B cell (primary cell): ENCODE results near the gene TPI1. TPM values are rescaled to one million over a fixed set of nuclear protein-coding genes. Genes with fewer than 3 reads are reported as not detected.
A peak's percentile ranks its signal among the peaks of the same experiment; 100 is the strongest.

Source experiments
- ATAC-seq: fragments of 200-7000 bp; cut with Tn5 transposase; one replicate; pipeline ENCODE4 v1.10.0; 2021; ENCODE audit warnings: low read depth, mild to moderate bottlenecking, moderate number of reproducible peaks, moderate library complexity
- CTCF ChIA-PET: fragments of 350-600 bp; sonication (Branson Sonifier 250); formaldehyde crosslinking; loops from one replicate; lab custom pipeline; 2021; ENCODE audit warnings: antibody characterized with exemption, inconsistent platforms; lab: Charles Lee
- POLR2A ChIA-PET: fragments of 350-600 bp; sonication (Branson Sonifier 250); formaldehyde crosslinking; loops from one replicate; lab custom pipeline; 2021; ENCODE audit warnings: antibody characterized with exemption; lab: Charles Lee
- DNase-seq: peaks from one replicate; pipeline ENCODE4 v3.0.0; 2013
- H2AFZ ChIP-seq: 2 replicates; pipeline ENCODE4 v1.6.1; 2012; ENCODE audit warnings: mild to moderate bottlenecking, low read depth, low read length; ENCODE audit not compliant: insufficient read depth, poor library complexity, severe bottlenecking
- H3K27ac ChIP-seq, 2 donors: 1 replicate in 1 of 2; 2 replicates in 1 of 2; pipeline ENCODE4 v1.5.1; 2012 to 2013; ENCODE audit warnings: low read length in 2 of 2, mild to moderate bottlenecking in 2 of 2, moderate library complexity in 1 of 2
- H3K27me3 ChIP-seq, 4 experiments: fragments of 200-600 bp in 1 of 4; sonication (generic) in 1 of 4; replicated peaks in 1 of 4; 1 replicate in 2 of 4; 2 replicates in 2 of 4; pipeline versions ENCODE4 v1.6.1 to v1.7.0; 2013 to 2016; ENCODE audit warnings: low read length in 3 of 4, mild to moderate bottlenecking in 2 of 4, mixed read lengths in 1 of 4, moderate library complexity in 1 of 4; ENCODE audit not compliant: insufficient read depth in 4 of 4, control insufficient read depth in 3 of 4; ENCODE audit errors: control extremely low read depth in 1 of 4
- H3K36me3 ChIP-seq, 2 experiments: replicated peaks in 1 of 2; 1 replicate in 1 of 2; 2 replicates in 1 of 2; pipeline versions ENCODE4 v1.6.1 to v1.7.1; 2013; ENCODE audit warnings: low read length in 1 of 2; ENCODE audit not compliant: insufficient read depth in 2 of 2, control insufficient read depth in 1 of 2; ENCODE audit errors: control extremely low read depth in 1 of 2, extremely low read depth in 1 of 2
- H3K4me1 ChIP-seq, 2 donors: fragments of 200-600 bp in 1 of 2; sonication (generic) in 1 of 2; 1 replicate in 1 of 2; 2 replicates in 1 of 2; pipeline versions ENCODE4 v1.5.1 to v1.6.1; 2013 to 2017; ENCODE audit warnings: low read length in 2 of 2; ENCODE audit not compliant: control insufficient read depth in 2 of 2, insufficient read depth in 2 of 2
- H3K4me2 ChIP-seq: replicated peaks from 2 replicates; pipeline ENCODE3; 2012; ENCODE audit warnings: mild to moderate bottlenecking, low read depth, low read length; ENCODE audit not compliant: poor library complexity, severe bottlenecking
- H3K4me3 ChIP-seq, 5 experiments: fragments of 200-600 bp in 1 of 5; sonication (generic) in 1 of 5; 1 replicate in 3 of 5; 2 replicates in 2 of 5; pipeline versions ENCODE4 v1.5.1 to v1.7.0; 2011 to 2016; ENCODE audit warnings: low read length in 4 of 5, mild to moderate bottlenecking in 4 of 5, low read depth in 2 of 5, control low read depth in 1 of 5, moderate library complexity in 1 of 5; ENCODE audit not compliant: insufficient read depth in 1 of 5; ENCODE audit errors: control extremely low read depth in 1 of 5, extremely low read depth in 1 of 5
- H3K79me2 ChIP-seq: fragments of 200-600 bp; sonication (generic); one replicate; pipeline ENCODE4 v1.6.0; 2016; ENCODE audit warnings: low read length; ENCODE audit not compliant: control insufficient read depth, insufficient read depth
- H3K9ac ChIP-seq: fragments of 200-600 bp; sonication (generic); 2 replicates; pipeline ENCODE4 v1.6.1; 2017; ENCODE audit warnings: mild to moderate bottlenecking, low read length, moderate library complexity
- H3K9me3 ChIP-seq, 3 donors: one replicate each; pipeline versions ENCODE4 v1.6.1 to v1.7.1; 2013; ENCODE audit warnings: low read length in 2 of 3; ENCODE audit not compliant: control insufficient read depth in 2 of 3, insufficient read depth in 1 of 3; ENCODE audit errors: control extremely low read depth in 1 of 3
- H4K20me1 ChIP-seq: 2 replicates; pipeline ENCODE4 v1.6.0; 2012; ENCODE audit warnings: mild to moderate bottlenecking, low read length; ENCODE audit not compliant: insufficient read depth, control insufficient read depth, poor library complexity, severe bottlenecking
- H3K27ac Mint-ChIP-seq: one replicate; pipeline ENCODE4 v1.8.0; 2021; ENCODE audit warnings: mixed read lengths
- H3K27me3 Mint-ChIP-seq: one replicate; pipeline ENCODE4 v1.8.0; 2021; ENCODE audit warnings: mixed read lengths
- H3K4me1 Mint-ChIP-seq: one replicate; pipeline ENCODE4 v1.8.0; 2021; ENCODE audit warnings: mixed read lengths
- H3K4me3 Mint-ChIP-seq: one replicate; pipeline ENCODE4 v1.8.0; 2021; ENCODE audit warnings: mixed read lengths
- H3K9me3 Mint-ChIP-seq: one replicate; pipeline ENCODE4 v1.8.0; 2022; ENCODE audit warnings: mixed read lengths; ENCODE audit not compliant: insufficient read depth
- EZH2 ChIP-seq: IDR thresholded peaks from 2 replicates; pipeline ENCODE4 v1.6.1; 2012; ENCODE audit warnings: borderline replicate concordance, low read depth, mild to moderate bottlenecking, moderate library complexity, low read length; ENCODE audit not compliant: insufficient read depth, poor library complexity, severe bottlenecking
- WGBS: methylation state at CpG from one replicate; pipeline ENCODE4 v1.1.5; 2013; ENCODE audit warnings: missing lambda C conversion rate; ENCODE audit not compliant: insufficient coverage; 5-methylcytosine and 5-hydroxymethylcytosine counted together
- intact Hi-C: fragments of 100-400 bp; cut with micrococcal nuclease; formaldehyde crosslinking; loops from one replicate; pipeline ENCODE4 v1.10.0; 2022
- polyA plus RNA-seq: library from polyadenylated mRNA; depleted of rRNA; stranded (reverse); fragments of >200 nt; gene quantifications from 2 replicates; pipeline ENCODE4 v1.2.3, GENCODE V29; 2012
- total RNA-seq, 2 donors: library from RNA; stranded (reverse); fragments of 120-200 nt in 1 of 2; gene quantifications; 1 replicate in 1 of 2; 2 replicates in 1 of 2; pipeline versions ENCODE4 v1.2.3 to v1.2.4, GENCODE V29; 2013 to 2022
- TF ChIP-seq, protein P1 (sequence below): fragments of 200-600 bp; IDR thresholded peaks from one replicate; pipeline ENCODE4 v1.8.0; 2022; ENCODE audit warnings: antibody characterized with exemption, mild to moderate bottlenecking

The TPI1 gene
- total and polyA plus RNA-seq, 2 donors (not counting 1 experiment from before 2014, with no cell fraction given) = 181 to 187 TPM

DNA sequence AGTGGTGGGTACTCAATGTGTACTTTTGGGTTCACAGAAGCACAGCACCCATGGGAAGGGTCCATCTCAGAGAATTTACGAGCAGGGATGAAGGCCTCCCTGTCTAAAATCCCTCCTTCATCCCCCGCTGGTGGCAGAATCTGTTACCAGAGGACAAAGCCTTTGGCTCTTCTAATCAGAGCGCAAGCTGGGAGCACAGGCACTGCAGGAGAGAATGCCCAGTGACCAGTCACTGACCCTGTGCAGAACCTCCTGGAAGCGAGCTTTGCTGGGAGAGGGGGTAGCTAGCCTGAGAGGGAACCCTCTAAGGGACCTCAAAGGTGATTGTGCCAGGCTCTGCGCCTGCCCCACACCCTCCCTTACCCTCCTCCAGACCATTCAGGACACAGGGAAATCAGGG is 47.2 kb upstream of the TPI1 start:
- H3K4me2 ChIP-seq = no peak overlapping the region
- ChIA-PET CTCF (no interaction called here), POLR2A (no interaction called here)
- H4K20me1 ChIP-seq = no peaks in the 10 kb centered on the region
- no peak for DNase-seq
- no peak overlapping the region for H3K4me3 ChIP-seq
- no peak overlapping the region for H3K9ac ChIP-seq
- Mint-ChIP-seq H3K4me1 (peaks cover 10% of the 10 kb centered on the region), H3K9me3 (no peaks in the 10 kb centered on the region), H3K4me3 (no peak overlapping the region), H3K27ac (no peak overlapping the region), H3K27me3 (peaks cover 58% of the 10 kb centered on the region)
- ATAC-seq = no peak
- TF ChIP-seq, protein P1, sequence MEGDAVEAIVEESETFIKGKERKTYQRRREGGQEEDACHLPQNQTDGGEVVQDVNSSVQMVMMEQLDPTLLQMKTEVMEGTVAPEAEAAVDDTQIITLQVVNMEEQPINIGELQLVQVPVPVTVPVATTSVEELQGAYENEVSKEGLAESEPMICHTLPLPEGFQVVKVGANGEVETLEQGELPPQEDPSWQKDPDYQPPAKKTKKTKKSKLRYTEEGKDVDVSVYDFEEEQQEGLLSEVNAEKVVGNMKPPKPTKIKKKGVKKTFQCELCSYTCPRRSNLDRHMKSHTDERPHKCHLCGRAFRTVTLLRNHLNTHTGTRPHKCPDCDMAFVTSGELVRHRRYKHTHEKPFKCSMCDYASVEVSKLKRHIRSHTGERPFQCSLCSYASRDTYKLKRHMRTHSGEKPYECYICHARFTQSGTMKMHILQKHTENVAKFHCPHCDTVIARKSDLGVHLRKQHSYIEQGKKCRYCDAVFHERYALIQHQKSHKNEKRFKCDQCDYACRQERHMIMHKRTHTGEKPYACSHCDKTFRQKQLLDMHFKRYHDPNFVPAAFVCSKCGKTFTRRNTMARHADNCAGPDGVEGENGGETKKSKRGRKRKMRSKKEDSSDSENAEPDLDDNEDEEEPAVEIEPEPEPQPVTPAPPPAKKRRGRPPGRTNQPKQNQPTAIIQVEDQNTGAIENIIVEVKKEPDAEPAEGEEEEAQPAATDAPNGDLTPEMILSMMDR = no peak
- TF ChIP-seq EZH2 = no peak
- H3K79me2 ChIP-seq = no peaks in the 10 kb centered on the region
- peaks cover 11 to 14% of the 10 kb centered on the region in 2 donors for H3K4me1 ChIP-seq
- H3K27me3 ChIP-seq = peaks cover 0 to 51% (median 11%) of the 10 kb centered on the region in 4 experiments
- intact Hi-C loops = no loop called here
- H2AFZ ChIP-seq = no peak overlapping the region
- no peak overlapping the region for H3K27ac ChIP-seq
- WGBS = 92% methylated on average over 5 of the region's 5 CpGs
- H3K9me3 ChIP-seq = peaks cover 0 to 2% (median 0%) of the 10 kb centered on the region in 3 donors
- no peaks in the 10 kb centered on the region for H3K36me3 ChIP-seq

GRCh38 chr12:6821591-6822425 is 45.5 kb upstream of the TPI1 start, which contains the start of gene GPR162:
GPR162 (plus strand) TSS chr12:6821821; CDS start chr12:6823899, 2,078 bp downstream.
- Histone ChIP-seq H3K9ac (no peak within 1 kb of the TSS), H2AFZ (no peak within 1 kb of the TSS), H3K36me3 (no peaks in the 10 kb centered on the region), H3K4me2 (peak within 1 kb of the TSS; percentile 48), H3K79me2 (no peaks in the 10 kb centered on the region), H3K4me1 (peaks cover 17% of the 10 kb centered on the region in 2 donors), H3K27ac (no peak within 1 kb of the TSS), H4K20me1 (no peaks in the 10 kb centered on the region), H3K4me3 (no peak within 1 kb of the TSS), H3K9me3 (peaks cover 0 to 13% (median 0%) of the 10 kb centered on the region in 3 donors), H3K27me3 (peaks cover 0 to 59% (median 23%) of the 10 kb centered on the region in 4 experiments)
- CTCF ChIA-PET = interaction anchor here (0.8 to 6.2 kb wide), 3 partner anchors 10 to 47 kb away, joined by 3 to 31 read pairs (median 3); no protein-coding TSS in a partner anchor
- Mint-ChIP-seq H3K9me3 (no peaks in the 10 kb centered on the region), H3K4me1 (peaks cover 15% of the 10 kb centered on the region), H3K27me3 (peaks cover 63% of the 10 kb centered on the region), H3K27ac (no peak within 1 kb of the TSS), H3K4me3 (peak within 1 kb of the TSS; percentile 64)
- peak; percentile 28 for DNase-seq
- TF ChIP-seq, protein P1 = no peak
- TF ChIP-seq EZH2 = no peak
- ATAC-seq = no peak
- WGBS = 4% methylated on average over 9 of the region's 28 CpGs
- POLR2A ChIA-PET = interaction anchor here (0.6 kb wide), 1 partner anchor 93 kb away, joined by 3 read pairs; the partner anchor contains the start of gene ENO2
- intact Hi-C loops = no loop called here
